Measurements from ENCODE around the gene MPV17L.
"Not testable (repeated sequence)": the region's sequence is repeated elsewhere in the genome, so short reads cannot be mapped to it uniquely, and the experiment has no call there.

MPV17L gene
- total RNA-seq = 0 to 0.24 (median 0.06) reads per million in 9 experiments

DNA sequence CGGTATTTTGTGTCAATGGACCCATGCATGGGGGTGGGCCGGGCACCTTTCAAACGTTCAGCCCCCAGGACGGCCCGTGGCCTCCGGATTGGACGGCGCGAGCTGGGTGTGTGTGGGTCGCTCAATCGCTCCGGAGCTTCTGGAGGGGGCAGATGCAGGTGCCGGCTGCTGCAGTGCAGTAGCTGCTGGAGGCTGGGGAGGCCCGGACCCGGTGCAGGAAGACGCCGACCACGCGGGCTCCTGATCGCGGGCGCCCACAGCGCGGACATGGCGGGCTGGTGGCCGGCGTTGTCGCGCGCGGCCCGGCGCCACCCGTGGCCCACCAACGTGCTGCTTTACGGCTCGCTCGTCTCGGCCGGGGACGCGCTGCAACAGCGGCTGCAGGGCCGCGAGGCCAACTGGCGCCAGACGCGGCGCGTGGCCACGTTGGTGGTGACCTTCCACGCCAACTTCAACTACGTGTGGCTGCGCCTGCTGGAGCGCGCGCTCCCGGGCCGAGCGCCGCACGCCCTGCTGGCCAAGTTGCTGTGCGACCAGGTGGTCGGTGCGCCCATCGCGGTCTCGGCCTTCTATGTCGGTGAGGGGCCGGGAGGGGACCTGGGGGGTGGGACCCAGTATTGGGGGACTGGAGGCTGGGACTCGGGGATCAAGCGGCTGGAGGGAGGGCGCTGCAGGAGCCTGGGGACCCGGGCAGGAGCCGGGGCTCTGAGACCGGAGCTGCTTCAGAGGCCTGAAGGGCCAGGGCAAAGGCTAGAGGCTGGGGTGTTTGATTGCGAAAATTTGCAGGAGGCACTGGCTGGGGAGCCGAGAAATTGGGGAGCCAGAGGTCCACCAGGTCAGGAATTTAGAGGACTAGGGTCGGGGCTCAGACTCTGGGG is at the start of gene MPV17L:
MPV17L (plus strand) TSS at position 124 of the 878 bp plus-strand sequence; CDS start at position 268, 144 bp downstream.
- DNase-seq = not testable (repeated sequence)
- H3K4me3 Mint-ChIP-seq = peak within 1 kb of the TSS in 1 of 2 donors; percentile 31

GRCh38 chr16:15348721-15349120 is 46.8 kb upstream of the MPV17L start:
- H3K27me3 Mint-ChIP-seq; DNase-seq; ATAC-seq (replicated peaks); H3K9me3 Mint-ChIP-seq; H3K36me3 Mint-ChIP-seq (ENCODE audit: insufficient read depth); H3K27ac Mint-ChIP-seq; H3K4me1 Mint-ChIP-seq (ENCODE audit: low read depth in 2 of 2); H3K4me3 Mint-ChIP-seq: not testable (repeated sequence)

More for the DNA sequence above, at the start of gene MPV17L:
- not testable (repeated sequence) for H3K4me1 Mint-ChIP-seq (ENCODE audit: low read depth in 2 of 2); H3K9me3 Mint-ChIP-seq; H3K36me3 Mint-ChIP-seq (ENCODE audit: insufficient read depth)
- H3K27ac Mint-ChIP-seq = peak within 1 kb of the TSS in 1 of 2 donors; percentile 16
- peak; percentile 19 for ATAC-seq (replicated peaks)
- H3K27me3 Mint-ChIP-seq = peaks cover 23 to 45% of the 10 kb centered on the region in 2 donors

DNA sequence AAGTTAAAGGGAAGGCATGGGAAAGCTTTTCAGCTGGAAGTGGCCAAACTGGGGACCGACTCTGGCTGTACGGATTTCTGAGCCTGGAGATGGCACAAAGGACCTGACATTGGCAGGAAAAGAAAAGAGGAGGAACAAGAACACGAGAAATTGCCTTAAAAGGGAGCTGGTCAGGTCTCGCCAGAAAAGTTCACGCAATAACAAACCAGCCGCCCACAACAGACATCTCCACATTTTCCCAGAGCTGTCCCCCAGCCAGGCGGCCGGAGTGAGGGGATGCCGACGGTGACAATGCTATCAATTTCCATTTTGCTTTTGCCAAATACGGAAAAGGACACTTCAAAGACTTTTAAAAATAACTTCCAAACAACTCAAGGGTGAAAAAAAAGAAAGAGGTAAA is 44.3 kb upstream of the MPV17L start:
- H3K9me3 Mint-ChIP-seq; H3K36me3 Mint-ChIP-seq (ENCODE audit: insufficient read depth); ATAC-seq (replicated peaks); H3K4me1 Mint-ChIP-seq (ENCODE audit: low read depth in 2 of 2); H3K27me3 Mint-ChIP-seq; H3K27ac Mint-ChIP-seq; H3K4me3 Mint-ChIP-seq; DNase-seq: not testable (repeated sequence)

DNA sequence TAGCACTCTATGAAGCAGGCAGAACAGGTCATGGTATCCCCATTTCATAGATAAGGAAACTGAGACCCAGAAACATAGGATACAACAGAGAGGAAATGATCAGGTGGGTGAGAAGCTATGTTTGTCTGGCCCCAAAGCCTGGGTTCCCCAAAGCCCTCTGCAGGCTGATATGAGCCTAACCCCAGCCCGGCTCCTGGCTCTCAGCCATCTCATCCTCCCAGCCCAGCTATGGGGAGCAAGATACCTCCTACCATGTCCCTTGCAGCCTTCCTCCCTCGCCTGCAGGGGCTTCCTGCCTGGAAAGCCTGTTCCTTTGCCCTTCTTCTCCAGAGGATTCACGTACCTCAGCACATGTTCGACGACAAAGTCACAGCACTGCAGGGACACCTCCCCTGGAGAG is 43.8 kb upstream of the MPV17L start:
- H3K4me1 Mint-ChIP-seq (ENCODE audit: low read depth in 2 of 2); H3K9me3 Mint-ChIP-seq; H3K36me3 Mint-ChIP-seq (ENCODE audit: insufficient read depth); ATAC-seq (replicated peaks); H3K4me3 Mint-ChIP-seq; H3K27ac Mint-ChIP-seq; H3K27me3 Mint-ChIP-seq; DNase-seq: not testable (repeated sequence)

GRCh38 chr16:15352852-15353251 is 42.7 kb upstream of the MPV17L start:
- not testable (repeated sequence) for H3K27ac Mint-ChIP-seq; H3K36me3 Mint-ChIP-seq (ENCODE audit: insufficient read depth); ATAC-seq (replicated peaks); H3K9me3 Mint-ChIP-seq; DNase-seq; H3K27me3 Mint-ChIP-seq; H3K4me3 Mint-ChIP-seq; H3K4me1 Mint-ChIP-seq (ENCODE audit: low read depth in 2 of 2)

GRCh38 chr16:15354846-15355245 is 40.7 kb upstream of the MPV17L start:
- not testable (repeated sequence) for H3K27me3 Mint-ChIP-seq; H3K9me3 Mint-ChIP-seq; ATAC-seq (replicated peaks); DNase-seq; H3K4me3 Mint-ChIP-seq; H3K36me3 Mint-ChIP-seq (ENCODE audit: insufficient read depth); H3K27ac Mint-ChIP-seq; H3K4me1 Mint-ChIP-seq (ENCODE audit: low read depth in 2 of 2)

- not testable (repeated sequence) for ATAC-seq (replicated peaks); H3K4me3 Mint-ChIP-seq; DNase-seq; H3K4me1 Mint-ChIP-seq (ENCODE audit: low read depth in 2 of 2); H3K27me3 Mint-ChIP-seq; H3K9me3 Mint-ChIP-seq; H3K36me3 Mint-ChIP-seq (ENCODE audit: insufficient read depth); H3K27ac Mint-ChIP-seq
Measured at GRCh38 chr16:15357495-15357894, 38.1 kb upstream of the MPV17L start.

DNA sequence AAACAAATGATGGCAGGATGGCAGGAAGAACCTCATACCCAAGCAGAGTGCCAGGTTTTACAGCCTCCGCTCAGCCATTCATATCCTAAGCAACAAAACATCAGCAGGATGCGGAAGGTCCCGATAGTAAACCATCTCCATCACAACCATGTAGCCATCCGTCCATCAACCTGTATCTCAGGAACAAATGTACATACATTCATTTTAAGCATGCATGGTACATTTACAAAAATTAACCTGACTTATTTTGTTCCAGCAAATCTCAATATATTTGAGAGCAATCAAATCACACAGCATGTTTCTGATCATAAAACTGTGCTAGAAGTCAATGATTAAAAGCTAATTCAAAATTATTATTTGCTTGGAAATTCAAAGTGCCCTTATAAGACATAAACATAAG is 17.4 kb upstream of the MPV17L start, which contains the start of gene NPIPA5:
NPIPA5 (minus strand) TSS at position 101 of the 400 bp plus-strand sequence; CDS start at position 101, 0 bp downstream.
- ATAC-seq (replicated peaks); H3K9me3 Mint-ChIP-seq; H3K27ac Mint-ChIP-seq; H3K36me3 Mint-ChIP-seq (ENCODE audit: insufficient read depth); H3K4me1 Mint-ChIP-seq (ENCODE audit: low read depth in 2 of 2); H3K4me3 Mint-ChIP-seq; DNase-seq; H3K27me3 Mint-ChIP-seq: not testable (repeated sequence)

GRCh38 chr16:15382810-15383209 is 12.7 kb upstream of the MPV17L start:
- H3K36me3 Mint-ChIP-seq (ENCODE audit: insufficient read depth); ATAC-seq (replicated peaks); DNase-seq; H3K4me3 Mint-ChIP-seq; H3K27ac Mint-ChIP-seq; H3K4me1 Mint-ChIP-seq (ENCODE audit: low read depth in 2 of 2); H3K27me3 Mint-ChIP-seq; H3K9me3 Mint-ChIP-seq: not testable (repeated sequence)

DNA sequence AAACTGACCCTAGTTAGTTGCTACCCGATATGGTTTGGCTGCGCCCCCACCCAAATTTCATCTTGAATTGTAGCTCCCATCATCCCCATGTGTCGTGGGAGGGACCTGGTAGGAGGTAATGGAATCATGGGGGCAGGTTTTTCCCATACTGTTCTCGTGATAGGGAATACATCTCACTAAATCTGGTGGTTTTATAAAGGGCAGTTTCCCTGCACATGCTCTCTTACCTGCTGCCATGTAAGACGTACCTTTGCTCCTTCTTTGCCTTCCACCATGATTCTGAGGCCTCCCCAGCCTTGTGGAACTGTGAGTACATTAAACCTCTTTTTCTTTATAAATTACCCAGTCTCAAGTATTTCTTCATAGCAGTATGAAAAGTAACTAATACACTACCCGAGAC is 7.5 kb upstream of the MPV17L start:
- ATAC-seq (replicated peaks); H3K4me1 Mint-ChIP-seq (ENCODE audit: low read depth in 2 of 2); H3K36me3 Mint-ChIP-seq (ENCODE audit: insufficient read depth): not testable (repeated sequence)

GRCh38 chr16:15389916-15390315 is 5.6 kb upstream of the MPV17L start:
- peak in 1 of 3 experiments; percentile 6 for DNase-seq
- H3K4me1 Mint-ChIP-seq (ENCODE audit: low read depth in 2 of 2); ATAC-seq (replicated peaks); H3K9me3 Mint-ChIP-seq; H3K36me3 Mint-ChIP-seq (ENCODE audit: insufficient read depth); H3K27me3 Mint-ChIP-seq: not testable (repeated sequence)
- peak overlapping the region; percentile 79 to 94 for H3K27ac Mint-ChIP-seq
- H3K4me3 Mint-ChIP-seq = peak overlapping the region; percentile 22 to 23

More for the DNA sequence above, 7.5 kb upstream of the MPV17L start:
- H3K27ac Mint-ChIP-seq, H3K9me3 Mint-ChIP-seq, H3K4me3 Mint-ChIP-seq, H3K27me3 Mint-ChIP-seq, DNase-seq: not testable (repeated sequence)

- H3K36me3 Mint-ChIP-seq (ENCODE audit: insufficient read depth); ATAC-seq (replicated peaks); DNase-seq; H3K4me1 Mint-ChIP-seq (ENCODE audit: low read depth in 2 of 2); H3K27ac Mint-ChIP-seq; H3K4me3 Mint-ChIP-seq; H3K9me3 Mint-ChIP-seq: not testable (repeated sequence)
- peaks cover 23 to 32% of the 10 kb centered on the region in 2 donors for H3K27me3 Mint-ChIP-seq
Measured at GRCh38 chr16:15393025-15393424, 2.5 kb upstream of the MPV17L start.

GRCh38 chr16:15396509-15396829 is 915 bp downstream of the MPV17L start:
- H3K9me3 Mint-ChIP-seq; H3K4me3 Mint-ChIP-seq; H3K36me3 Mint-ChIP-seq (ENCODE audit: insufficient read depth); H3K4me1 Mint-ChIP-seq (ENCODE audit: low read depth in 2 of 2); ATAC-seq (replicated peaks); DNase-seq; H3K27ac Mint-ChIP-seq: not testable (repeated sequence)
- peaks cover 23 to 45% of the 10 kb centered on the region in 2 donors for H3K27me3 Mint-ChIP-seq

DNA sequence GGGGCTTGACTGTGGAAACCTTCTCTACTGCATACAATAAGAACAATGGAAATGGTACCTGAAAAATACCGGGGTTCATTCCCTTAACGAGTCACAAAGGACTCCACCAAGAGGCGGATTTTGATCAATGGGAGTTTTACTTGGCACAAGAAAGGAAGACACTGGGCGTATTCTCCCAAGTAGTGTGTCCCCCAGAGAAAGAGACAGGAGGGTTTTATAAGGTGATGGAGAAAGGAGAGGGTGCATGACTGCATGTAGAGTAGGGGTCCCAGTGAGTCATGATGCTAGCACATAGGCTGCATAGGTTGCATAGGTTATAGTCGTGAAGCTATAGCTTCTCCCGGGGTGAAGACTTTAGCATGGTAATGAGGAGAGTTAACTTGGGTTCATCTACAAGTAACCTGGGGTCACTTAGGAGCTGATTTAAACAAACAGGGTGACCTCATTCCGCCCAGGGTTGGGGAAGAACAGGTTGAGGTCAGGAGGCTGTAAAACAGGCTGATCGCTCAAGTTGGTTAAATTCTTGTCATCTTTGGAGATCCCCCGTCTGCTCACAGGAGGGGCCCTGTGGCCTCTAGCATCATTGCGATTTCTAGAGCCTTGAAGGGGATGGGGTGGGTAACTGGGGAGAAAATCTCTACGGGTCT is 1.5 kb downstream of the MPV17L start:
- ATAC-seq (replicated peaks) (no peak), DNase-seq (no peak)
- Mint-ChIP-seq H3K27me3 (peaks cover 23 to 45% of the 10 kb centered on the region in 2 donors), H3K36me3 (ENCODE audit: insufficient read depth) (no peaks in the 10 kb centered on the region), H3K4me1 (ENCODE audit: low read depth in 2 of 2) (no peaks in the 10 kb centered on the region), H3K9me3 (no peaks in the 10 kb centered on the region), H3K4me3 (no peak overlapping the region), H3K27ac (no peak overlapping the region)

All from effector memory CD8-positive, alpha-beta T cell (primary cell).